Erythroblast (primary cell): ENCODE measurements around the gene DNASE1.

Experiments used
- DNase-seq, 2 experiments: peaks; one replicate each; lab custom pipeline; 2025; lab: John Stamatoyannopoulos, UW
- GATA1 ChIP-seq: IDR thresholded peaks from 2 replicates; pipeline ENCODE4 v1.6.1; 2011; ENCODE audit warnings: low read depth, mild to moderate bottlenecking, control low read depth, low read length, moderate library complexity
- POLR2A ChIP-seq: IDR thresholded peaks from 2 replicates; pipeline ENCODE4 v1.6.1; 2011; ENCODE audit warnings: mild to moderate bottlenecking, low read length

DNASE1 gene

GRCh38 chr16:3664187-3664896, 9.9 kb downstream of the DNASE1 start:
- no peak for TF ChIP-seq GATA1
- TF ChIP-seq POLR2A, result no peak
- no peak for DNase-seq

GRCh38 chr16:3665508-3665907, 11.0 kb downstream of the DNASE1 start:
- no peak for DNase-seq
- TF ChIP-seq POLR2A (no peak), GATA1 (no peak)

GRCh38 chr16:3668626-3669025, 14.1 kb downstream of the DNASE1 start:
- DNase-seq, result no peak
- TF ChIP-seq GATA1, result no peak
- no peak for TF ChIP-seq POLR2A

GRCh38 chr16:3669082-3669481, 14.6 kb downstream of the DNASE1 start:
- TF ChIP-seq GATA1, result no peak
- no peak for TF ChIP-seq POLR2A
- DNase-seq, result no peak

- TF ChIP-seq POLR2A, result no peak
- TF ChIP-seq GATA1, result no peak
- no peak for DNase-seq
These were observed 16.2 kb downstream of the DNASE1 start for GRCh38 chr16:3670711-3671110.

GRCh38 chr16:3671424-3671823, 16.9 kb downstream of the DNASE1 start:
- no peak for DNase-seq
- no peak for TF ChIP-seq POLR2A
- TF ChIP-seq GATA1, result no peak

- no peak for DNase-seq
- TF ChIP-seq GATA1 (no peak), POLR2A (no peak)
These were observed 18.1 kb downstream of the DNASE1 start for GRCh38 chr16:3672571-3673041.

GRCh38 chr16:3673201-3673600, 18.7 kb downstream of the DNASE1 start:
- DNase-seq, result no peak
- TF ChIP-seq POLR2A, result no peak
- TF ChIP-seq GATA1, result no peak

- TF ChIP-seq GATA1, result no peak
- no peak for TF ChIP-seq POLR2A
- DNase-seq, result no peak
These were observed 19.3 kb downstream of the DNASE1 start for GRCh38 chr16:3673676-3674377.

GRCh38 chr16:3674513-3675295, 20.2 kb downstream of the DNASE1 start:
- TF ChIP-seq POLR2A (no peak), GATA1 (no peak)
- no peak for DNase-seq

- no peak for TF ChIP-seq GATA1
- no peak for DNase-seq
These were observed 21.2 kb downstream of the DNASE1 start for GRCh38 chr16:3675601-3676130.

- no peak for TF ChIP-seq POLR2A
- no peak for TF ChIP-seq GATA1
- no peak for DNase-seq
These were observed 23.5 kb downstream of the DNASE1 start for GRCh38 chr16:3677994-3678393.

- TF ChIP-seq GATA1, result no peak
- TF ChIP-seq POLR2A, result no peak
- no peak for DNase-seq
These were observed 26.7 kb downstream of the DNASE1 start for GRCh38 chr16:3681206-3681605.

- no peak for DNase-seq
- TF ChIP-seq GATA1 (no peak), POLR2A (no peak)
These were observed 32.5 kb downstream of the DNASE1 start for GRCh38 chr16:3687021-3687420.
